ENCODE measurements around the gene UVSSA. TPM values are rescaled to one million over a fixed set of nuclear protein-coding genes. Genes with fewer than 3 reads are reported as not detected.
"Not testable (repeated sequence)": the region's sequence is repeated elsewhere in the genome, so short reads cannot be mapped to it uniquely, and the experiment has no call there.

The UVSSA gene
- polyA plus RNA-seq, 1 donor, result 16.2 TPM

DNA sequence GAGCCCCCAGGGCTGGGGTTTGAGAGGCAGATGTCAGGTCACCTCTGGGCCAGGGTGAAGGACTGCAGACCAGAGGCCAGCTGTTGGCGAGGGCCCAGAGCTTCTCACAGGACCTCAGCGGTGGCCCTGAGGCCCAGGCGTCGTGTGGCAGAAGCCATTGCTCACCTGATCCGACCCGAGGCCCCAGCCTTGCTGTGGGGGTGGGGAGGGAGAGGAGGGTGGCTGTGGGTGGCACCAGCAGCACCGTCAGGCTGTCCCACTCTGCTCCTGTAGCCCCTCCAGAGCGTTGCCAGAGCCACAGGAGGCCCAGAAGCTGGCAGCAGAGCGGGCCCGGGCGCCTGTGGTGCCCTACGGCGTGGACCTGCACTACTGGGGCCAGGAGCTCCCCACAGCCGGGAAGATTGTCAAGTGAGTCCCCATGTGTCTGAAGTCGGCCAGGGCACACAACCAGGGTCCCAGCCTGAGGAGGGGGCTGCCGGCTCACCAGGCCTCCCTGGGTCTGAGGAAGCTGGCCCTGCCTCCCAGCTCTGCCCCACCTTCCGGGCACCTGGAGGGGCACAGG is 28.8 kb downstream of the UVSSA start:
- no peak for DNase-seq

DNA sequence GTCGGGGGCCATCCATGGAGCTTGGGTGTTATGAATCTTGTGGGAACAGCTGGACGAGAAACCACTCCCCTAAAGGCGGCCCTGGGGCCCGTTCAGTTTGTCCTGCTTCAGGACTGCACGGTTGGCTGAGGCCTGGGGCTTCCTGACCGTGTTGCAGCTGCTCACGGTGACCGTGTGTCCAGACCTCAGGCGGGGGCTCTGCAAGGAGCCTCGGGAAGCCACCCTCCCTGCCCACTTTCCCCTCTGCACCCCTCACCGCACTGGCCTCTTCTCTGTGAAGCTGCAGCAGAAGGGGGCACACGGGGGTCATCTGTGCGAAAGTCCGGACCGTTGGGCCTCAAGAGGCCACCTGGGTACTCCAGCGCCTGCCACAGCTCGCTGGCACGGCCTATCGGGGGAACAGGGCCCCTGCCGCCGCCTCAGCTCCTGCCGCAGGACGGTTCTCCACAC is 29.4 kb downstream of the UVSSA start:
- DNase-seq, result no peak

DNA sequence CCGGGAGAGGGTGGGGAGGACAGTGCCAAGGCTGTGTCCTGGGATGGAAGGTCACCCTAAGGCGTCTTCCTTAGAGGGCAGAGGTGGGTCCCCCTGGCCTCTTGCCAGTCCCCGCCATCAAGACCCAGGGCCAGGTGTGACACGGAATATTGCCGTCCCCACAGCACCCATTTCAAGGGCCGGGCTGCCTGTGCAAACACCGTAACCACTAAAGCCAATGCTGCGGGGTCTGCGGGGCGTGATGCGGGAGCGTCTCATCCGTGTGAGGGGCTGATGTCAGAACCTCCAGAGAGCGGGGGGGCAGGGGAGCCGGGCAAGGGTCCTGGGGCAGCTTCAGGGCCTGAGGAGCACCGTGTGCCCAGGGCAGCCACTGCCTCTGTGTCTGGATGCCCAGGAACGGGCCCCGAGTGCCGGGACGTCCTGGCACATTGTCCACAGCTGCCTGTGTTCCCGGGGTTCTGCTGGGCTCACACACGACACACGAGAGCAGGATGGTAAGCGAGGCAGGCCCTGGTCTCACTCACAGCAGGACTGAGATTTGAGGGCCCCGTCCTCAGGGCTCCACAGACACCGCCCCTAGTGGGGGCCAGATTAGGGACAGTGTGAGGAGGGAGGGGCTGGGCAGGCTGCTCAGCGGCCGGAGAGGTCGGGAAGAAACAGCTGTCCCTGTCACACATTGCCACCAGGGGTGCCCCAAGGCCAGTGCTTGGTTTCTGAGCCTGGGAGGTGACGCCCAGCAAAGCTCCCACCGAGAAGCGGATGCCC is 30.0 kb downstream of the UVSSA start:
- DNase-seq, result no peak

DNA sequence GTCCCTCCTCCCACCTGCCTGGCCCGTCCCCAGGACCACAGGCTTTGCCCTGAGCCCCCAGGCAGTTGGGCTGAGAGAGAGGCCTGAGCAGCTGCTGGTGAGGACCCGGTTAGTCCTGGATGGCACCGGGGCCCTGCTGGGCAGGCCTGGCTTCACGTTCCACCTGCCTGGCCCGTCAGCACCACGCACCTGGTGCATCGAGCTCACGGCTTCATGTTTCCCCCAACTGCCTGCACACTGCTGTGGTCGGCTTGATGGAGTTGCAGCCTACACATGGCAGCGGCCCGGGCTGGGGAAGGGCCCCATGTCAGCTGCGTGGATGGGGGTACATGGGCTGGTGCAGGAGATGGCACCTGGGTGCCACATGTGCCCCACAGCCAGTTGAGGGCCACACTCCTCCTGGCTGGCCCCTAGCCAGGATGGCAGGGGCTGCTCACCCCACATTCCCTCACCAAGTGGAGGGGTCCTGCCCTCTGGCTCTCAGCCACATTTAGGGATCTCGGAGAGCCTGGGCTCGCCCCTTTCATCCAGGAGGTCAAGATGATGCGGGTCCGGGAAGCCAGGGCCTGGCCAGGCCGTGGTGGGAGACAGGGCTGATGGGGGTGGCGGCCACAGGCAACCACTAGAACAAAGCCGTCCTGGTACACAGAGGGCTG is 30.7 kb downstream of the UVSSA start:
- no peak for DNase-seq

DNA sequence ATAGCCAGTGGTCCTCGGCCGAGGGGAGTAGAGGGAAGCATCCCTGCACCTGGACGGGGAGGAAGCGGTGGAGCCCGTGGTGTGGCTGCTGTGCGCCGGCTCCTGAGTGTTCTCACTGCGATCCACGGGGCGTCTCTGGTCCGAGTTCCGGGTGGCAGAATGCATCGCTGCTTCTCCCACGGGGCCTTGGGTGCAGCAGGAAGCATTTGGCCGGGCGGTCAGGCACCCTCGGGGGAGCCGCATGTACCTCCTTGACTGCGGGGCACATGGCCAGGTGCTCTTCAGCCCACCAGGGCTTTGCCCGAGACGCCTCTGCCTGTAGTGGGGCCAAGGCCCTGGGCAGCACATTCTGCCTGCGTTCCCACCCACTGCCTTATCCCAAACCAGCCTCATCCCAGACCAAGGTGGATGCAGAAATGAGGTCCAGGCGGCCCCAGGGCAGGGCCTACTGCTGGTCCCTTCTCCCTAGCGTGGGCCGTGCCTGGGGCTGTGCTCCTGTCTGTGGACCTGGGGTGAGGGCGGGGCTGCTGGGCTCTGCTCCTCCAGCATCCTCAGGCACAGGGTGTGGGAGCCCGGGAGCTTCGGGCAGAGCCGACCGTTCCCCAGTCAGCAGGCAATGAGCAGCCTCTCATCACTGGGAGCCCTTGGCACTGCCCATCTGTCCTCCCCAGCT is 31.7 kb downstream of the UVSSA start:
- DNase-seq, result no peak

DNA sequence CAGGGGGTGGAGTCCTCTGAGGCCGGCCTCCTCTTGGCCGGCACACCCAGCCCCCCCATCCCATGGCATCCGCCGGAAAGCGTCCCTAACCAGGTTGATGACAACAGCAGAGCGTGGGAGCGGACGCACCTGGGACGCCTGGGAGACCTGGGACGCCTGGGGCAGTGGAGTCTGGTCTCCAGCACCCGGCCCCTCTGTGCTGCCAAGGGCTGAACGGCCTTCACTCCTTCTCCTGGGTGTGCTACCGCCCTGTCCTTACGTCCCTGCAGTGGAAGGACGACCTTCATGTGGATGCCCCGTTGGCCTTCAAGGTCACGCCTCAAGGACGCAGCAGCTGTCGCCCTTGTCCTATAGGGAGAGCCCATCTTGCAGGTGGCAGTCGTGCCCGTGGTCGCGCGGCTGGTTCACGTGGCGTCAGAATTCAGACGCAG is 32.4 kb downstream of the UVSSA start:
- no peak for DNase-seq

DNA sequence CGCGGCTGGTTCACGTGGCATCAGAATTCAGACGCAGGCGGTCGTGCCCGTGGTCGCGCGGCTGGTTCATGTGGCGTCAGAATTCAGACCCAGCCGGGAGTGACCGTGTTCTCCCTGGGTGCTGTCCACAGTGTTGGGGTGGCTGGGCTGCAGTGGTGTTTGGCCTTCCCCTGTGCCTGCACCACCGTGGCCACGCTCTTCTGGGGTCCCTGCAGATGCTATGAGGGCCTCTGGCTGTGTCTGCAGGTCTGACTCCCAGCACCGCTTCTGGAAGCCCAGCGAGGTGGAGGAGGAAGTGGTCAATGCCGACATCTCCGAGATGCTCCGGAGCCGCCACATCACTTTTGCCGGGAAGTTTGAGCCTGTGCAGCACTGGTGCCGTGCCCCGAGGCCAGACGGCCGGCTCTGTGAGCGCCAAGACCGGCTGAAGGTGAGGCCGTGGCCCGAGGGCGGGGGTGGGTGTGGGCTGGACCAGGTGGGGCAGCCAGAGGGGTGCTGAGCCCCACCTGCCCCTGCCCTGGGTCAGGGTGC is 32.9 kb downstream of the UVSSA start:
- no peak for DNase-seq

DNA sequence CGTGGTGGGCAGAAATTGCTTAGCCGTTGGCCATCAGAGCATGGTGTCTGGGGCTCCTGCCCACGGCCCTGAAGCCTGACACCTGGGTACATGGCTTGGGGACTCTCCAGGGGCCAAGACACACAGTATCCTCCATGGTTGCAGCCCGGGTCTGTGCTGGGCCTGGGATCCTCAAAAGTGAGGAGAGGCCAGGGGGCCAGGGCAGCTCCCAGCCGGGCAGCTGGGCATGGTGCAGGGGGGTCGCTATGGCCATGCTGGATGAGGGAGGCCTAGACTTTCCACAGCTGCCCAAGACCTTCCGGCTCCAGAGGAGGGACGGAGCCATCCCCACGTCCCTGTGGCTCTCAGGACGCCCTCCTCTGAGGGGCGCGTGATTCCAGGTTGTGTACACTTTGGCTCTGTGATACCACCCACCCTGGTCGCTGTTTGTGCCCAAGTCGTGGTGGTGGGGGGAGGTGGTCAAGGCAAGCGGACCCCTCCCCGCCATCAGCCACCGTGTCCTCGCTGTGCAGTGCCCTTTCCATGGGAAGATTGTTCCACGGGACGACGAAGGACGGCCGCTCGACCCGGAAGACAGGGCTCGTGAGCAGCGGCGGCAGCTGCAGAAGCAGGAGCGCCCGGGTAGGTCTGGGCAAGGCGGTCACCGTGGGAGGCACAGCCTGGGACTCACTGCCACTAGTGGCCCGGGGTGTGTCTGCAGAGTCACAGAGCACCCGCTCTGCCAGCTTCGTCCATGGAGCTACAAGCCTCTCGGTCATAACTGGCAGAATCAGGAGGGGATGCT is 33.6 kb downstream of the UVSSA start:
- DNase-seq, result no peak

DNA sequence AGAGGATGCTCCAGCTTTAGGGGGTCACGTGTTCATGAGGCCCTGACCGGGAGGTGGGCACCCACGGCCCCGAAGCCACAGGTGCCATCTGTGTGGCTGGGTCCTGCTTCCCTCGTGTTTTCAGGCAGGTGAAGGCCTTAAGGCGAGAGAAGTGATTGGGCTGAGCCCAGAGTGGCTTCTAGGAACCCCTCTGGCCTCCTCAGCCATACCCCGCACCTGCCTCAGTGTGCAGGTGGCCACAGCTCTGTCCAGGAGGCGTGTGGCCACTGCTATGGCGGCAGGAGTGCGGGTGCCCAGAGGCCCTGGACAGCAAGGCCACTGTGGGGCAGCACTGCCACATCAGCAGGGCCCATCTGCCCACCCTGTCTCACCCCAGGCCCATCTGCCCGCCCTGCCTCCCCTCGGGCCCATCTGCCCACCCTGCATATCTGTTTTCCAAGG is 34.2 kb downstream of the UVSSA start:
- no peak for DNase-seq

DNA sequence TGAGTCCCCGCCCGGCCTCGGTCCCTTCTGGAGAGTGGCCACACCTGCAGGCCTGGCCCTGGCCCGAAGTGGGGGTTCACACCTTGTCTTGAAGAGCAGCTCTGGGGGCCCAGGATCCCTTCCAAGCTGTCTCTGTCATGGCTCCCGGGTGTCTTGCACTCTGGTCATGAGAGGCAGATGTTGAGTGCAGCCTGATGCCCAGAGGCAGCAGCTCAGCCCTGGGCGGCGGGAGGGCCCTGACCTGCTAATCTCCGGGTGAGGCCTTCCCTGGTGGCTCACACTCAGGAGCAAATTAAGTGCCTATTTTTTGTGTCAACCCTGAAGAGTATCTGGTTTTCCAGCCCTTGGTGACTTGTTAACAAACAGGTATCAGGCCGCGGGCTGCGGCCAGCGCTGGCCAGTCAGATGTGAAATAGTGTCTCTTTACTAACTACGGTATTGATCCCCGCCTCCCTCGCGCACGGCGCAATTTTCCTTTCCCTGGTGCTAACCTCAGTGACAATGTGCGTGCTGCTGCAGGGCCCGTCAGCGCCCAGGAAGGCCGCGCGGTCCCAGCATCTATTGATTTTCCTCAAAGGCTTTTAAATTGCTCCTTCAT is 35.0 kb downstream of the UVSSA start:
- DNase-seq, result no peak

DNA sequence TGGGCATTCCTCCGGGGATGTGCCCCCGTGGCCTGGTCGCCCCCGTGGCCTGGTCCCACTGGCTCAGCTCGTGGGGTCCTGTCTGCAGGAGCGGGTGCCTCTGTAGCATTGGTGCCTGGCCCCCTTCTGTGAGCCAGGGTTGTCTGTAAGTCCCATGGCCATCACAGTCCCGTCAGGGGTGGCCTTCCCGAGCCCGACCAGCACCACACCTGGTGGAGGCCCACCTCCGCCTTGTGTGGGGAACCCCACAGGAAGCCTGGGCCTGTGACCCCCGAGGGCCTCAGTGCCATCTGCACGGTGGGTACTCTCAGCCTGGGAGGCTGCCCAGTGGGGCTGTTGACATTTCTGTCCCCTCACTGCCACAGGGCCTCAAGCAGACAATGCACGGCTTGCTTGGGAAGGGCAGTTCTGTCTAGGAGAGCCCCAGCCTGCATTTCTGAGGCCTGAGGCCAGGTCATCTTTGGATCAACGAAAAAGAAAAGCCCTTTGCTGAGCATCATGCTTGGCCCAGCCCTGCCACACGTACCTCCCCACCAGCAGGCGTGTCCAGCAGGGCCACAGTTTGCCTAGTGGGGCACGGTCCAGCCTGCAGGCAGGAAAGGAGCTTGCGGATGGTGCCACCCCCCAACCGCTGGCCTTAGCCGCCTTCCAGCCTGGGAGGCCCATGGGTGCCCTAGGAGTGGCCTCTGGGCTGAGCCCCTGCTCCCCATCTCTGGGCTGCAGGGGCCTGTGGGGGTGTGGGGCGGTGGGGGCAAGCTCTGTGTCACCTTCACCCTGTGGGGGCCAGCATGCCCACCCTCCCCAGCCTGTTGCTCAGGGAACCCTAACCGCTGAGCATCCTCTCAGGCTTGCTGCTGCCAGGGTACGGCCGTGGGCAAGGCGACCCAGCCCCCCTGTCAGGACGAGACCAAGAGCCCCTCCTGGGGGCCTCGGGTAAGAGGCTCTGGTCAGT is 36.0 kb downstream of the UVSSA start:
- DNase-seq, result no peak

DNA sequence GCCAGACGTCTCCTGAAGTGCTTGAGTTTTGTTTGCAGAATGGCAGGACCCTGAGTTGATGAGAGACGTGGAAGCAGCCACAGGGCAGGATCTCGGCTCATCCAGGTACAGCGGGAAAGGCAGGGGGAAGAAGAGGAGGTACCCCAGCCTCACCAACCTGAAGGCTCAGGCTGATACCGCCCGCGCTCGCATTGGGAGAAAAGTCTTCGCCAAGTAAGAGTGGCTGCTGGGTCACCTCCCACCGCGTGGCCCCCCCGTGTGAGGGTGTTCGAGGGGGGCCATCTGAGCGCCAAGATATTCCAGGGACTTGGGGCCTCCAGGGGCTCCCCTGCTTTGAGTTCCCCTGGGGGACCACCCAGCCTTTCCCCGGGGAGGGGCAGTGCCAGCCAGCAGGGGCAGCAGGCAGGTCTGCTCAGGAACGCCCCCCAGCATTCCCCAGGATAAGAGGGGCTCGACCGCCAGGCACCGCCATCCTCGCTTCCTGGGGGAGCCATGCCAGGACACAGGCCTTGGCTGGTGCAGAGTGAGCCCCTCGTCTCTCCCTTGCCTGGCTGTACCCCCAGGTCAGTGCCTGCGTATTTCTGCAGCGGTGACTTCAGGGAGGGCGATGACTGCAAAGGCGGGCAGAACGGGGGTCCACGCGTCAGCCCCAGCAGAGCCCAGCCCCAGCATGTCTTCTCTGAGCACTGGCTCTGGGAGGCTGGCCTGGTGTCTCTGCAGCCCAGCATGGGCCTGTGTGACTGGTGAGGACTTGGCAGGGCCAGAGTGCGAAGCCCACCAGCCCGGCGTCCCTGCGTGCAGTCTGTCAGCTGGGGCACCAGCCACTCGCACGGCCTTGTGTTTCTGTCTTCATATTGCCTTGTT is 37.0 kb downstream of the UVSSA start:
- DNase-seq, result no peak

DNA sequence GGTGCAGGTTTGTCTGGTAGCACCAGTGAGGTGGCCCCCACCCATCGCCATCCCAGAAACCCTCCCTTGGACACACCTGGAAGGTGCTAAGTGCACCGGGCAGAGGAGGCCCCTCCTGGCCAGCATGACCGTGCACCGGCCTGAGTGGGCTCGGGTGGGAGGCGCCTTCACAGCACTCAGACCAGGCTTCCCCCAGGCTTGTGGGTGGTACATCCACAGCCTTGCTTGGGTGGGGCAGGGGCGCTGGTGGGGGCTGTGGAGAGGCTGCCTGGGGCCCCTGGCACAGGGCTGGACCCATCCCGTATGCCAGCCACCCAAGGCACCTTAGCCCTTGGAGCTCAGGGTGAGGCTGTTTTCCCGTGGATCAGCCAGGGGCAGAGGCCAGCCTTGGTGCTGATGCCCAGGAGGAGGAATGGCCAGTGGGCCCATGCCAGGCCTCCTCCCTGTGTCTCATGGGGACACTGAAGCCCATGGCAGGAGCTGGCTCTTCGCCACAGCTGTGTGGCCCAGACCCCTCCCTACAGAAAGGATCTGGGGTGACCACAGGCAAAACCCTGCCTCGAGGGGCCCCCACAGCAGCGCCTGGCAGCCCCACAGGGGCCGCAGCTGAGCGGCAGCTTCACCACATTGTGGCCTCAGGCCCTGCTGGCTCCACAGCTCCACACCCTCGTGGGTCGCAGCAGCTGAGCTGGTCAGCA is 37.8 kb downstream of the UVSSA start:
- DNase-seq, result no peak

DNA sequence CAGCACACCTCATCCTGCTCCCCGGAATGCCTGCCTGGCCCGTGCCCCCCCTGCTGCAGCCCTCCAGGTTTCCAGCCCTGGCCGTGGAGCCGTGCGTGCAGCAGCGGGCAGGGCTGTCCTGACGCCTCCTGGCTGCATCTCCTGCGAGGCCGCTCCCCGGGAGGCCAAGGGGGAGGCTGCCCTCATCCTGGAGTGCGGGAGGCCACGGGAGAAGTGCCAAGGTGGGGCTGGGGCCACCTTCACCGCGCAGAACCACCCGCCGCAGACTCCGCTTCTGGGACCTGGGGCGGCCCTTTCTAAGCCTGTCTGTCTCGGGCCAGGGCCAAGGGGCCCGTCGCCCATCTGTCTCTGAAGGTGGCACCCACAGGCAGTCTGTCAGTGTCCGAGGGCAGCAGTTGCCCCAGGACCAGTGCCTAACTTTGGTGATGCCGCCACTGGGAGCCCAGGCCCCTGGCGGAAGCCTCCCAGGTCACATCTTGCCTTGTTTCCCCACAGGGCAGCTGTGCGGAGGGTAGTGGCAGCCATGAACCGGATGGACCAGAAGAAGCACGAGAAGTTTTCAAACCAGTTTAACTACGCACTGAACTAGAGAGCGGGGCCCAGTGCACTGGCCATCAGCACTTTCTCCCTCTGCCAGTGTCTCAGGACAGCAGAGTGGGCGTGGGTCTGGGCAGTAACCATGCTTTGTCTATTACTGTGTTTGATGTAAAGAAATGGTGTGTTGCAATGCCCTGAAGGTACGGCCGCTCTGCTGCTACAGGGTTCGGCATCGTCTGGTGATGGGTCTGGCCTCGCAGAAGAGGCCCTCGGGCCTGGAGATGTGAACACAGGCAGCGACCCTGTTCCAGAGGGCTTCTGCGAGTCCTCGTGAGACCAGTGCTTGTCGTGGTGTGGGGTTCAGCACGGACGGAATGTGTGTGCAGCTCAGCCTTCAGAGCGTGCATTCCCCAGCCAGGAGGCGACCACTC is 38.6 kb downstream of the UVSSA start:
- no peak for DNase-seq

DNA sequence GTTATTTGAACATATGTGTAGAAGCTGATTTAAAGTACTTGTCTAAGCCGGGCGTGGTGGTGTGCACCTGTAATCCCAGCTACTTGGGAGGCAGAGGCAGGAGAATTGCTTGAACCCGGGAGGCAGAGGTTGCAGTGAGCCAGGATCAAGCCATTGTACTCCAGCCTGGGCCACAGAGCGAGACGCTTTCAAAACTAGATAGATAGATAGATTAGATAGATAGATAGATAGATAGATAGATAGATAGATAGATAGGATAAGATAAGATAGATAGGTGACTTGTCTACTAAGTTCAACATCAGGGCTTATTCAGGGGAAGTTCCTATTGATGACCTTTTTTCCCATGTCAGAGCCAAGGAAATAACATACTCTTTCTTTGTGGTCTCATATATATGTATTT is 46.4 kb downstream of the UVSSA start:
- DNase-seq, result not testable (repeated sequence)

DNA sequence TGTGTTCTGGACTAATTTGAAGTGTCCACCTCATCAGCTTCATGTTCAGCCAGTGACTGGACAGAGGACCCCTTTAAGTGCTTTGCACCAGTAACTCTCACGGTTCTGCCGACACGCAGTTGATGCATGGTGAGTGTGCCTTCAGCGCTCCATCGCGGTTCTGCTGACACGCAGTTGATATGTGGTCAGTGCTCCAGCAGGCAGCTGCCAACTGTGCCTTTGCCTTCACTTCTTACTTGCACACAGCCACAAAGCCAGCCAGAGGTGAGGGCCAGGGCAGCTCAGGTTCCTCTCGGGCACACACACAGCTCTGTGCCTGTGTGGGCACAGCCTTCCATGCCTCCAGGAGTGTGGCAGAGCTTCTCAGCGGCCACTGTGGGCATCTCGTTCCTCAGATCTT is 46.9 kb downstream of the UVSSA start:
- no peak for DNase-seq
